HepG2 (cell line): ENCODE results near the gene PATE4. TPM values are rescaled to one million over a fixed set of nuclear protein-coding genes. Genes with fewer than 3 reads are reported as not detected.

ENCODE experiments used
- ATAC-seq: fragments of 200-7000 bp; cut with Tn5 transposase; 3 replicates; pipeline ENCODE4 v1.9.1; 2020; ENCODE audit warnings: mild to moderate bottlenecking, moderate library complexity
- BruUV-seq: library from RNA; stranded (reverse); fragments of 400-500 nt; replicated peaks from 2 replicates; lab custom pipeline; 2021; lab: Mats Ljungman, UMichigan
- CTCF ChIA-PET: fragments of 300-600 bp; formaldehyde crosslinking; extraction: SDS; loops from one replicate; lab custom pipeline; 2021; ENCODE audit warnings: low total read pairs, inconsistent platforms, low intra/inter-chr PET ratio; lab: Yijun Ruan, JAX
- POLR2A ChIA-PET: fragments of 350-600 bp; sonication (Branson Sonifier 250); formaldehyde crosslinking; loops from one replicate; lab custom pipeline; 2020; ENCODE audit warnings: antibody characterized with exemption, inconsistent platforms; lab: Yijun Ruan, JAX
- DNase-seq: peaks from one replicate; pipeline ENCODE4 v3.0.0-alpha.2; 2015; ENCODE audit warnings: low spot score
- FAIRE-seq: peaks from 3 replicates; lab custom pipeline; 2011; peaks lifted over from hg19 to GRCh38; lab: Jason Lieb, UNC
- H2AFZ ChIP-seq: one replicate; pipeline ENCODE4 v1.6.1; 2011; ENCODE audit warnings: low read length, inconsistent platforms
- H3K27ac ChIP-seq: fragments of 300-600 bp; 3 replicates; pipeline ENCODE4 v1.8.0; 2011; ENCODE audit warnings: mixed run types, mild to moderate bottlenecking, mixed read lengths, low read length, inconsistent platforms; ENCODE audit not compliant: insufficient read depth; ENCODE audit errors: extremely low read length
- H3K27me3 ChIP-seq, 2 experiments: fragments of 200-600 bp in 1 of 2; 2 replicates in 1 of 2; 3 replicates in 1 of 2; pipeline versions ENCODE4 v1.6.0 to v1.8.0; 2011; ENCODE audit warnings: low read length in 2 of 2, mild to moderate bottlenecking in 2 of 2, moderate library complexity in 2 of 2, inconsistent platforms in 1 of 2; ENCODE audit not compliant: insufficient read depth in 2 of 2, control insufficient read depth in 1 of 2
- H3K36me3 ChIP-seq, 2 experiments: fragments of 200-600 bp in 1 of 2; replicated peaks in 1 of 2; 2 replicates in 1 of 2; 3 replicates in 1 of 2; pipeline versions ENCODE4 v1.5.1 to v1.8.0; 2011; ENCODE audit warnings: low read length in 2 of 2, inconsistent platforms in 1 of 2; ENCODE audit not compliant: insufficient read depth in 2 of 2, control insufficient read depth in 1 of 2
- H3K4me1 ChIP-seq: 2 replicates; pipeline ENCODE4 v1.5.1; 2012; ENCODE audit warnings: low read length, inconsistent platforms; ENCODE audit not compliant: insufficient read depth
- H3K4me2 ChIP-seq: 2 replicates; pipeline ENCODE4 v1.6.0; 2011; ENCODE audit warnings: low read depth, low read length, inconsistent platforms
- H3K4me3 ChIP-seq, 3 experiments: fragments of 200-600 bp in 1 of 3; sonication (generic), shearing (Covaris generic) in 1 of 3; replicated peaks in 1 of 3; 2 replicates each; pipeline ENCODE4 v1.5.1; 2011 to 2016; ENCODE audit warnings: low read length in 3 of 3, inconsistent platforms in 2 of 3, low read depth in 2 of 3, mild to moderate bottlenecking in 2 of 3, control low read depth in 1 of 3, mixed read lengths in 1 of 3; ENCODE audit not compliant: insufficient read depth in 1 of 3
- H3K79me2 ChIP-seq: one replicate; pipeline ENCODE4 v1.6.1; 2011; ENCODE audit warnings: low read length, inconsistent platforms; ENCODE audit not compliant: insufficient read depth
- H3K9ac ChIP-seq: 2 replicates; pipeline ENCODE4 v1.6.0; 2011; ENCODE audit warnings: mild to moderate bottlenecking, low read depth, low read length, inconsistent platforms; ENCODE audit not compliant: insufficient read depth
- H3K9me3 ChIP-seq: 2 replicates; pipeline ENCODE4 v1.5.1; 2012; ENCODE audit warnings: mild to moderate bottlenecking, low read length
- H4K20me1 ChIP-seq: 2 replicates; pipeline ENCODE4 v1.6.0; 2011; ENCODE audit warnings: inconsistent platforms, mild to moderate bottlenecking, low read length, moderate library complexity; ENCODE audit not compliant: insufficient read depth
- MLXIP ChIP-seq: sonication (generic); formaldehyde crosslinking; IDR thresholded peaks from 2 replicates; pipeline ENCODE4 v1.9.0; 2021; ENCODE audit warnings: missing genetic modification reagents, borderline replicate concordance
- ZNF160 ChIP-seq: sonication (generic); formaldehyde crosslinking; IDR thresholded peaks from 2 replicates; pipeline ENCODE4 v1.8.0; 2022; ENCODE audit warnings: mild to moderate bottlenecking, inconsistent platforms, missing genetic modification reagents
- WGBS: methylation state at CpG from one replicate; pipeline ENCODE4 v1.1.6; 2017; ENCODE audit warnings: low lambda C conversion rate; 5-methylcytosine and 5-hydroxymethylcytosine counted together
- in situ Hi-C: cut with HindIII; loops from 2 replicates; pipeline ENCODE4 v1.10.0; 2017; ENCODE audit warnings: low pct_unique_long_range_greater_than_20kb; ENCODE audit not compliant: extremely low pct_ligation_motif_present
- intact Hi-C: fragments of 100-400 bp; cut with micrococcal nuclease; formaldehyde crosslinking; loops from one replicate; pipeline ENCODE4 v1.10.0; 2022; ENCODE audit not compliant: unreplicated experiment
- polyA plus RNA-seq, 8 experiments: library from polyadenylated mRNA; depleted of rRNA in 3 of 8; stranded (reverse) in 7 of 8; unstranded in 1 of 8; fragments of >200 nt; fragmentation: Illumina TruSeq in 4 of 8; extraction: Trizol in 4 of 8; gene quantifications; 2 replicates each; pipeline versions ENCODE4 v1.2.1 to v1.2.3, GENCODE V29; 2011 to 2016; ENCODE audit warnings: low read depth in 4 of 8, missing spikeins in 1 of 8, mixed read lengths in 1 of 8; ENCODE audit not compliant: insufficient read depth in 1 of 8
- total RNA-seq, 5 experiments: library from RNA; depleted of rRNA; stranded (reverse); fragments of >200 nt; fragmentation: Illumina TruSeq; extraction: Trizol; gene quantifications; 2 replicates each; pipeline ENCODE4 v1.2.3, GENCODE V29; 2016; ENCODE audit warnings: low read depth in 1 of 5

PATE4 gene
- total and polyA plus RNA-seq, 2 of the 13 experiments (the other 11 are each of a cell fraction or from before 2014, with no cell fraction given) = not detected

GRCh38 chr11:125802387-125802786, 30.7 kb upstream of the PATE4 start:
- BruUV-seq = no TSS peak

More at GRCh38 chr11:125802387-125802786, 30.7 kb upstream of the PATE4 start:
- no peaks in the 10 kb centered on the region for H3K36me3 ChIP-seq
- in situ Hi-C loops = no loop called here
- DNase-seq = no peak
- FAIRE-seq = no peak
- H3K9me3 ChIP-seq = peaks cover 18% of the 10 kb centered on the region
- intact Hi-C loops = no loop called here
- no peak overlapping the region for H3K9ac ChIP-seq
- POLR2A ChIA-PET = no interaction called here
- no peaks in the 10 kb centered on the region for H3K79me2 ChIP-seq
- H3K4me1 ChIP-seq = no peaks in the 10 kb centered on the region
- H3K27ac ChIP-seq = no peak overlapping the region
- no peak overlapping the region for H2AFZ ChIP-seq
- CTCF ChIA-PET = no interaction called here
- no peak overlapping the region for H3K4me3 ChIP-seq
- TF ChIP-seq ZNF160 (CRISPR knock-in tag) (peak; percentile 58; the same call in 1 of the 2 replicates), MLXIP (CRISPR knock-in tag) (no peak)
- no peak overlapping the region for H3K4me2 ChIP-seq
- ATAC-seq = no peak
- no peaks in the 10 kb centered on the region for H3K27me3 ChIP-seq
- H4K20me1 ChIP-seq = no peaks in the 10 kb centered on the region
- WGBS = 3% methylated on average over 1 of the region's 1 CpG
